Measurements from ENCODE around the gene TRPM4. TPM values are rescaled to one million over a fixed set of nuclear protein-coding genes. Genes with fewer than 3 reads are reported as not detected.

TRPM4 gene
- total and polyA plus RNA-seq, 2 donors (not counting 3 experiments of a cell fraction or from before 2014, with no cell fraction given): 17.6 to 38.9 TPM

- no peak overlapping the region for H3K4me2 ChIP-seq (ENCODE audit: insufficient read depth, low read length)
- DNase-seq (ENCODE audit: low read depth, low spot score): no peak
- H3K27me3 ChIP-seq (ENCODE audit: control insufficient read depth in 2 of 2, insufficient read depth in 2 of 2, low read length in 2 of 2): no peaks in the 10 kb centered on the region
- no peaks in the 10 kb centered on the region for H3K9me1 ChIP-seq (replicated peaks; ENCODE audit: control insufficient read depth, extremely low read depth, insufficient read depth, low read length)
- peaks cover 0 to 11% of the 10 kb centered on the region in 2 experiments for H3K36me3 ChIP-seq (ENCODE audit: control insufficient read depth in 2 of 2, extremely low read depth in 1 of 2, insufficient read depth in 2 of 2, low read length in 2 of 2)
- ChIA-PET POLR2A (no interaction called here), CTCF (interaction anchor here (2.0 to 4.8 kb wide), 3 partner anchors 8 to 104 kb away, joined by 37 to 164 read pairs (median 71); no protein-coding TSS in a partner anchor)
- no peak for FAIRE-seq
- no peak overlapping the region for H3K4me3 ChIP-seq (replicated peaks in 1 of 3; ENCODE audit: insufficient read depth in 1 of 3, low read depth in 1 of 3, low read length in 3 of 3)
- no peak overlapping the region for H3K9ac ChIP-seq (replicated peaks; ENCODE audit: extremely low read depth, insufficient read depth, low read length)
- intact Hi-C loops (cut with micrococcal nuclease): no loop called here
- dilution Hi-C loops (cut with MboI; ENCODE audit: extremely low pct_ligation_motif_present, low sequenced_read_pairs): no loop called here
- peaks cover 9% of the 10 kb centered on the region for H3K4me1 ChIP-seq (ENCODE audit: control insufficient read depth, extremely low read depth, insufficient read depth, low read length)
- no peaks in the 10 kb centered on the region for H3K9me3 ChIP-seq (replicated peaks; ENCODE audit: control insufficient read depth, insufficient read depth, low read length)
- no peaks in the 10 kb centered on the region for H3K79me2 ChIP-seq (ENCODE audit: control insufficient read depth, insufficient read depth, low read length)
- no peak overlapping the region for H3K27ac ChIP-seq (ENCODE audit: insufficient read depth, low read depth, low read length)
- TF ChIP-seq MAX (IDR thresholded peaks at IDR 0.05; ENCODE audit: insufficient read depth, insufficient read length) (no peak), CTCF (IDR thresholded peaks at IDR 0.05; ENCODE audit: extremely low read depth in 1 of 2, insufficient read depth in 1 of 2, low read depth in 1 of 2, low read length in 2 of 2) (no peak), POLR2AphosphoS5 (IDR thresholded peaks at IDR 0.05; ENCODE audit: insufficient read depth, low read depth, low read length) (no peak), MYC (IDR thresholded peaks at IDR 0.05; ENCODE audit: low read depth, low read length) (no peak), JUN (IDR thresholded peaks at IDR 0.05; ENCODE audit: borderline replicate concordance, insufficient read depth, insufficient read length, low read depth) (no peak), POLR2A (IDR thresholded peaks at IDR 0.05; ENCODE audit: low read depth, low read length) (no peak), EZH2 (IDR thresholded peaks at IDR 0.05; ENCODE audit: borderline replicate concordance, low read depth, low read length, severe bottlenecking) (no peak), FOS (IDR thresholded peaks at IDR 0.05; ENCODE audit: borderline replicate concordance, insufficient read depth, low read length) (no peak), GATA2 (IDR thresholded peaks at IDR 0.05; ENCODE audit: insufficient read depth, insufficient read length, low read depth, low read length) (no peak)
- H4K20me1 ChIP-seq (replicated peaks; ENCODE audit: control insufficient read depth, extremely low read depth, insufficient read depth, low read length): no peaks in the 10 kb centered on the region
- no peak overlapping the region for H2AFZ ChIP-seq (ENCODE audit: low read depth, low read length)
- BruUV-seq (replicated peaks): no TSS peak
These were observed 42.8 kb downstream of the TRPM4 start for GRCh38 chr19:49200238-49200862.

All from endothelial cell of umbilical vein (primary cell).